Middle frontal gyrus (tissue), 1 donor: ENCODE data around the gene ADGRG1.

Experiments used
- DNase-seq: peaks from one replicate; pipeline ENCODE4 v3.0.0-alpha.2; 2015; ENCODE audit warnings: low spot score; ENCODE audit errors: extremely low spot score

The ADGRG1 gene

DNA sequence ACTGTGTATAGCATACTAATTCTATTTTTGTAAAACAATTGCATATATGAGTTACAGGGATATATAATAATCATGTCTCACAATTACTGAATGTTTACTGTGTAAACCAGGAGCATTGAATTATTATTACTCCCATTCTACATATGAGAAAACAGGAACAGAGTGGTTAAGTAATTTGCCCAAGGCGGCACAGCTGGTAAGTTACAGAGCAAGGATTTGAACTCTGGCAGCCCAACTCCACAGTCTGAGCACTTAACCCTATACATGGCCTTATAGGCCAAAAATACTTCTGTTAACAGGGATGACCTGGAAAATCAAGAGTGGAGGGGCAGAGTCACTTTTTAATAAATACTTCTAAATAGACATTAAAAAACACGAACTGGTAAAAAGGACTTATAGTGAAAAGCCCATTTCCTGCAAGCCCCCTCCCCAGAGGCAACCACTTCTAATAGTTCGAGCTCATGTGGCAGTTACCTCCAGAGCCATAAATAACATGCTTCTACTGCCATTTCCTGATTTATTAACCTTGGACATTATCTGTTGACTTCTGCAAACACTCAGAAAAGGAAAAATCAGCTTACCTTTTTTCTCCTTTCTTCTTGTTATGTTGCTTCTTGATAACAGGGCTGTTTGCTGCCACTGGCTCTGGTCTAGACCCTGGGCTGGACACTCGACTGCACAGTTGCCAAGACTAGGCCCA is 22.1 kb upstream of the ADGRG1 start:
- DNase-seq: no peak

GRCh38 chr16:57606847-57607501 is 21.5 kb upstream of the ADGRG1 start:
- no peak for DNase-seq

GRCh38 chr16:57607676-57608461 is 20.6 kb upstream of the ADGRG1 start:
- no peak for DNase-seq

DNA sequence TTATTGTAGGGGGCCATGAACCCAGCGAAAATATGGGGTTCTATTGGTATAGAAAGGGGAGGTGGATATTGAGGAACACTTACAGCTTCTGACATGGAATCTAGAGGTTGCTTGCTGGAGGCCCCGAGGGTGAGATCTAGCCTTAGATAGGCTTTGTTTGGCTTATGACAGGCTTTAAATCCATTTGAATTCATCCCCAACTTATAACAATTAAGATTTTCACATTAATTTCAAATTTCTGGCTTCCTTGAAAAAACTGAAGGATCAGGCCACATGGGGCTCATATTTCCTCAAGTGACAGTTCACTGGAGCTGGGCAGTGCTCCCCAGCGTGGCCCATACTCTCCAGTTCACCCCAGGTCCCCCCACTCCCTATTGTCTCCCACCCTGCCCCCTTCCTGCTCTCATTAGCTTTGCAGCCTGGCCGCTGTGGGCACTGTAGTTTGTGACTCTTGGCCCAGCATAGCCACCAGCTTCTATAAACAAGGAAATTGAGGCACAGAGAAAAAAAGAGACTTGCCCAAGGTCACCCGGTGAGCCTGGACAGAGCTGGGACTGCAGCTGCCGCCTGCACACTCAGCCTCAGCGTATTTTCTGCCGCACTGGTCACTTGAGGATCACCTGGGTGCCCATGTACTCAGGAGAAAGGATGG is 19.8 kb upstream of the ADGRG1 start:
- DNase-seq: no peak

GRCh38 chr16:57609541-57610401 is 18.7 kb upstream of the ADGRG1 start:
- DNase-seq: no peak

DNA sequence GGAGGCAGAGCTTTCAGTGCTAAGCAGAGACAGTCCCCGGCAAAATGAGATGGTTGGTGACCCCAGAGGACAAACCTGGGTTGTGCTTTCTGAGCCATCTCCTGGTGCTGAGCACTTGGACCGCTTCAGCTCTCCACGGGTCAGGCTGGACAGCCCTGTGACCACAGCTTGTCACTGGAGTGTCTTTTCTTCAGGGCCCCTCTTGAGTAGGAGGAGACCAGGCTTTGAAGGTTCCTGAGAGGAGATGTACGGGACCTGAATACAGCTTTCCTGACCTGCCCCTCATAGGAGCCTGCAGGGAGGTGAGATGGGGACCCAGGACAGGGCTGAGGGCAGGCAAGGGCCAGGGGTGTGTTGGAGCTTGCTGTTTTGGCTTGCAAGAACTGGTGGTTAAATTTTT is 17.8 kb upstream of the ADGRG1 start:
- no peak for DNase-seq

DNA sequence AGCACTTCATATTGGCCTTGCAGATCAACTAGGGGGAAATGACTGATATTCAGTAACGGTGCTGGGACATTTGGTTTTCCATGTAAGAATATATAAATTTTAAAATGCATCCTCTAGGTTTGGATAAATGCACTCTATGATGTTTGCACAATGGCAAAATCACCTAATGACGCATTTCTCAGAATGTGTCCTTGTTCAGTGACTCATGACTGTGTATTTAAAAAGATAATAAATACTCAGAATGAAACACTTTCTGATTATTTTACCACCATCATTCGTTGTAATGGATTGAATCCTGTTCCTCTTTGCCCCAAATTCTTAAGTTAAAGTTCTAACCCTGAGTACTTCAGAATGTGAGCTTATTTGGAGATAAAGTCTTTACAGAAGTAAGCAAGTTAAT is 17.2 kb upstream of the ADGRG1 start:
- DNase-seq: no peak

DNA sequence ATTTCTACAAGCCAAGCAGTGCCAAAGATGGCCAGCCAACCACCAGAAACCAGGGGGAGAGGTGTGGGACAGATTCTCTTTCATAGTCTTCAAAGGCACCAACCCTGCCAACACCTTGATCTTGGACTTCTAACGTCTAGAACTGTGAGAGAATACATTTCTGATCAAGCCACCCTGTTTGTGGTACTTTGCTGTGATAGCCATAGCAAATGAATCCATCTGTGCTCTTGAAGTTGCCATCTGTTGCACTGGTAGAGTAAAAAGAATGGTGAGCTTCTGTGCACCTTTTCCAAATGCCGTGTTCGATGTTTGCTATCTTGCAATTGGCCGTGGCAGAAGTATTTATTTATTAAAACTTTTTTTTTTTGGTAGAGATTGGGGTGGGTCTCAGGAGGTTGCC is 16.7 kb upstream of the ADGRG1 start:
- DNase-seq: no peak

GRCh38 chr16:57612494-57612893 is 15.9 kb upstream of the ADGRG1 start:
- DNase-seq: no peak

DNA sequence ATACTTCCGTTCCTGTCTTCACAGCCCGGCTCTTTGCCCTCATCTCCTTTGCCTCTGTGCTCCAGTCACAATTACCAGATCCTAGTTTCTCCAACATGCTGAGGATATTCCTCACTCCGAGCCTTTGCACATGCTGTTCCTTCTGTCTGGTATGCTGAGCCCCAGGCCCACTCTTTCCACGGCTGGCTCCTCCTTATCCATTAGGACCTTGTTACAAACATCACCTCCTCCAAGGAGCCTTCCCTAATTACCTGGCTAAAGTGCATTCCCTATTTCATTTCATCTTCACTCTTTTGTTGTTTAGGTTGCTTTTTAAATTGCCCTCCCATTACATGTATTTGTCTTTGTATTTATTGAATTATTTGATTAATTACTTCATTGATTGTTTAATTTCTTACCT is 14.9 kb upstream of the ADGRG1 start:
- DNase-seq: no peak

- DNase-seq: no peak
These were observed 13.9 kb upstream of the ADGRG1 start for GRCh38 chr16:57614536-57614935.

- no peak for DNase-seq
These were observed 13.5 kb upstream of the ADGRG1 start for GRCh38 chr16:57614944-57615343.

- DNase-seq: no peak
These were observed 12.6 kb upstream of the ADGRG1 start for GRCh38 chr16:57615813-57616212.

- no peak for DNase-seq
These were observed 12.2 kb upstream of the ADGRG1 start for GRCh38 chr16:57616241-57616640.

- DNase-seq: no peak
These were observed 11.6 kb upstream of the ADGRG1 start for GRCh38 chr16:57616876-57617275.

DNA sequence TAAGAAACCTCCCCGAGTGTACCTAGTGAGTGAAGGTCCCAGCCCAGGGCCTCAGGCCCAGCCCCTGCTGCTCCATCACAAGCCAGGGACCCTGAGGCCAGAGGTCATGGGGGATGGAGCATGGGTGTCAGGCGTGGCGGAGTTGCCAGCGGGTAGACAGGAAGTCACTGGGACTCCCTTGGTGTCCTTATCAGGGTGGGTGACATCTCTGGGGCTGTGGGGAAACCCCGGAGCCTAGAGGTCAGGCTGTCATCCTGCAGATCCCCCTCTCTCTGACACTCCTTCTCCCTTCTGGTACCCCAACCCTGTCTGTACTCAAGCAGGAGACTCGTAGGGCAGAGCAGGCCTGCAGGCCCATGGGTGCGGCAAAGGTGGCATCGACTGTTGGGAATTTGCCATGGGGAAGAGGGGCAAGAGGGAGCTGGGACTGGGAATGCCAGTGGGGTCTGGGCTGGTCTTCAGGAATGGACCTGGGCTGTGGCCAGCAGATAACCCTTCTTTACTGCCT is 10.8 kb upstream of the ADGRG1 start:
- DNase-seq: no peak

GRCh38 chr16:57618296-57619132 is 9.9 kb upstream of the ADGRG1 start:
- no peak for DNase-seq

DNA sequence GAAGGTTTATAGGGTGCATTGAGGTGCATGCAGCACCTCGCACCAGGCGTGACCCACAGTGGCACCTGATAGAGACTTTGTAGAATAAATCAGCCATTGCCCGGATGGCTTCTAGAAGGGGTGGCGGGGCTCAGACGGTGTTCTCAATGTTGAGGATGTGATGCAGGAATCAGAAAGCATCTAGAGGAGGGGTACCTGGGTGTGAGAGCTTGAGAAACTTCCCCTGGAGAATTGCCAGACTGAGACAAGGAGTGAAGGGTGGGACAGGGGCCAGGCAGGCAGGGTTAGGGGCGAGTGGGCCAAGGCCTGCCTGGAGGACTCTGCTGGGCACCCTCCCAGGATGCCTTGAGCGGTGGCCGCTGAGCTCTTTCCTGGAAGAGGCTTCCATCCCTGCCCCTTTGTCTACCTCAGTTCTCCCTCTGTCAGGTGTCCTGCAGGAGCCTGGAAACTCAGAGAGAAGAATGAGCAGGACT is 9.3 kb upstream of the ADGRG1 start:
- DNase-seq: no peak

- no peak for DNase-seq
These were observed 8.7 kb upstream of the ADGRG1 start for GRCh38 chr16:57619606-57620334.
